Smooth muscle cell (in vitro differentiated cells): Measurements from ENCODE around the gene RNF224. TPM values are rescaled to one million over a fixed set of nuclear protein-coding genes. Genes with fewer than 3 reads are reported as not detected.

ENCODE experiments used
- DNase-seq: peaks from one replicate; lab custom pipeline; 2025; ENCODE audit not compliant: unreplicated experiment; lab: John Stamatoyannopoulos, UW
- H2AFZ ChIP-seq: fragments of 200-600 bp; sonication (generic); 2 replicates; pipeline ENCODE4 v1.6.0; 2016; ENCODE audit warnings: antibody characterized with exemption, low read depth, mild to moderate bottlenecking
- H3F3A ChIP-seq: fragments of 200-600 bp; sonication (generic); 2 replicates; pipeline ENCODE4 v1.6.0; 2017; ENCODE audit warnings: antibody characterized with exemption, low read depth
- H3K27ac ChIP-seq: fragments of 200-600 bp; sonication (generic); 2 replicates; pipeline ENCODE4 v1.5.1; 2016; ENCODE audit warnings: low read depth, mild to moderate bottlenecking
- H3K27me3 ChIP-seq: fragments of 200-600 bp; sonication (generic); 2 replicates; pipeline ENCODE4 v1.6.1; 2016; ENCODE audit warnings: low read depth, mild to moderate bottlenecking
- H3K36me3 ChIP-seq: fragments of 200-600 bp; sonication (generic); 2 replicates; pipeline ENCODE4 v1.5.1; 2016; ENCODE audit warnings: low read depth
- H3K4me1 ChIP-seq: fragments of 200-600 bp; sonication (generic); 2 replicates; pipeline ENCODE4 v1.5.1; 2016; ENCODE audit warnings: low read depth
- H3K4me2 ChIP-seq: fragments of 200-600 bp; sonication (generic); 2 replicates; pipeline ENCODE4 v1.6.0; 2016; ENCODE audit warnings: mild to moderate bottlenecking
- H3K4me3 ChIP-seq: fragments of 200-600 bp; sonication (generic); 2 replicates; pipeline ENCODE4 v1.5.1; 2016; ENCODE audit warnings: mild to moderate bottlenecking
- H3K79me2 ChIP-seq: fragments of 200-600 bp; sonication (generic); 2 replicates; pipeline ENCODE4 v1.6.0; 2016; ENCODE audit warnings: low read depth, mild to moderate bottlenecking
- H3K9ac ChIP-seq: fragments of 200-600 bp; sonication (generic); 2 replicates; pipeline ENCODE4 v1.6.0; 2016; ENCODE audit warnings: low read depth
- H3K9me3 ChIP-seq: fragments of 200-600 bp; sonication (generic); replicated peaks from 2 replicates; pipeline ENCODE4 v1.5.1; 2016; ENCODE audit warnings: low read depth
- H4K20me1 ChIP-seq: fragments of 200-600 bp; sonication (generic); 2 replicates; pipeline ENCODE4 v1.6.0; 2016; ENCODE audit warnings: low read depth
- WGBS: methylation state at CpG from one replicate; pipeline ENCODE4 v1.1.7; 2016; ENCODE audit warnings: low lambda C conversion rate; 5-methylcytosine and 5-hydroxymethylcytosine counted together
- polyA plus RNA-seq: library from polyadenylated mRNA; unstranded; fragments of >200 nt; fragmentation: Nextera tagmentation; extraction: Ambion mirVana; gene quantifications from 2 replicates; pipeline ENCODE4 v1.2.1, GENCODE V29; 2016
- total RNA-seq: library from RNA; depleted of rRNA; stranded (reverse); fragments of >200 nt; gene quantifications from 2 replicates; pipeline ENCODE4 v1.2.3, GENCODE V29; 2014
- TF ChIP-seq, protein P1 (sequence below): fragments of 200-600 bp; sonication (generic); IDR thresholded peaks from 2 replicates; pipeline ENCODE4 v1.5.1; 2017; ENCODE audit warnings: borderline replicate concordance, mild to moderate bottlenecking, antibody characterized with exemption; ENCODE audit not compliant: insufficient read depth, poor library complexity, severe bottlenecking

RNF224 gene
- total and polyA plus RNA-seq, 2 experiments from 2014 or later, result not detected

DNA sequence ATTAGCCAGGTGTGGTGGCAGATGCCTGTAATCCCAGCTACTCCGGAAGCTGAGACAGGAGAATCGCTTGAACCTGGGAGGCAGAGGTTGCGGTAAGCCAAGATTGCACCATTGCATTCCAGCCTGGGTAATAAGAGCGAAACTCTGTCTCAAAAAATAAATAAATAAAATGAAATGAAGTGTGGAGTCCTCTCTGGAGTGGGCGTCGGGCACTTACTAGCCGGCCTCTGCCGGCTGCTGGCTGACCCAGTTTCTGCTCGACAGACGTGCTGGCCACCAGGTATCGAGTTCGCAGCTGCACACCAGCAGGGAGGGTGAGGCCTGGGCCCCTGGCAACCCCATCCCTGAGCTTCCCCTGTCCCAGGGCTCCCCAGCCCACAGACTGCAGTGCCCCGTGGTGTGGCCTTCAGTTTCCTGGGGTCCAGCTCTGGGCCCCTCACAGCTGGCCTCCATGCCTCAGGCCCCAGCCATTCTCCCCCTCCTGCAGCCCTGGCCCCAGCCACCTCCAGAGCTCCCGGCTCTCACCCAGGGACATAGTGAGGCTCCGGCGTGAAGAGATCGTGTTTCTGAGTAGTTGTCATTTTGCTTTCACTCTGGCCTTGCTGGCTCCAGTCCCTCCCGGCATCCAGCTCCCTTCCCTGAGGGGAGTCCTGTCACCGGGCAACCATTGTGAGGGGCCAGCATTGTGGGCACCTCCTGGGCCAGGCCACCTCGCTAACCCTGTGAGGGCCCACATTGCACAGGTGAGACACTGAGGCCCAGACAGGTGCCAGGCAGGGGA, 20.0 kb downstream of the RNF224 start:
- Histone ChIP-seq H3K27ac (no peak overlapping the region), H2AFZ (no peak overlapping the region), H3F3A (peaks cover 13% of the 10 kb centered on the region), H4K20me1 (peaks cover 20% of the 10 kb centered on the region), H3K27me3 (no peaks in the 10 kb centered on the region), H3K9me3 (no peaks in the 10 kb centered on the region), H3K4me1 (peaks cover 2% of the 10 kb centered on the region), H3K79me2 (peaks cover 14% of the 10 kb centered on the region), H3K36me3 (no peaks in the 10 kb centered on the region), H3K4me3 (no peak overlapping the region), H3K4me2 (no peak overlapping the region), H3K9ac (no peak overlapping the region)
- WGBS, result 79% methylated on average over 20 of the region's 20 CpGs
- TF ChIP-seq, protein P1, sequence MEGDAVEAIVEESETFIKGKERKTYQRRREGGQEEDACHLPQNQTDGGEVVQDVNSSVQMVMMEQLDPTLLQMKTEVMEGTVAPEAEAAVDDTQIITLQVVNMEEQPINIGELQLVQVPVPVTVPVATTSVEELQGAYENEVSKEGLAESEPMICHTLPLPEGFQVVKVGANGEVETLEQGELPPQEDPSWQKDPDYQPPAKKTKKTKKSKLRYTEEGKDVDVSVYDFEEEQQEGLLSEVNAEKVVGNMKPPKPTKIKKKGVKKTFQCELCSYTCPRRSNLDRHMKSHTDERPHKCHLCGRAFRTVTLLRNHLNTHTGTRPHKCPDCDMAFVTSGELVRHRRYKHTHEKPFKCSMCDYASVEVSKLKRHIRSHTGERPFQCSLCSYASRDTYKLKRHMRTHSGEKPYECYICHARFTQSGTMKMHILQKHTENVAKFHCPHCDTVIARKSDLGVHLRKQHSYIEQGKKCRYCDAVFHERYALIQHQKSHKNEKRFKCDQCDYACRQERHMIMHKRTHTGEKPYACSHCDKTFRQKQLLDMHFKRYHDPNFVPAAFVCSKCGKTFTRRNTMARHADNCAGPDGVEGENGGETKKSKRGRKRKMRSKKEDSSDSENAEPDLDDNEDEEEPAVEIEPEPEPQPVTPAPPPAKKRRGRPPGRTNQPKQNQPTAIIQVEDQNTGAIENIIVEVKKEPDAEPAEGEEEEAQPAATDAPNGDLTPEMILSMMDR, result no peak
- DNase-seq, result no peak

DNA sequence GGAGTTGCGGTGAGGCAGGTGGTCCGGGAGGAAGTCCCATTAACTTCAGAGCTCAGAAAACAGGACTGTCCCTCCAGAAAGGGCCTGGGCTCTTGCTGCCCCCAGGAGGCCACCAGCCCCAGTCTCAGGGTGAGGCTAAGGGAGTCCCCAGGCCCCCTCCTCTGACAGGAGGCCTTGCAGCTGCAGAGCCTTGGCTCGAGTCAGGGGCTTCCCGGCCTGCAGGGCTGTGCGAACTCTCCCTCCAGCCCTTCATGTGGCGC, 20.5 kb downstream of the RNF224 start:
- Histone ChIP-seq H3K36me3 (no peaks in the 10 kb centered on the region), H3K27ac (no peak overlapping the region), H3K4me2 (no peak overlapping the region), H3K79me2 (peaks cover 9% of the 10 kb centered on the region), H3K4me3 (no peak overlapping the region), H4K20me1 (peaks cover 15% of the 10 kb centered on the region), H3K4me1 (no peaks in the 10 kb centered on the region), H3K27me3 (no peaks in the 10 kb centered on the region), H3K9me3 (no peaks in the 10 kb centered on the region), H3F3A (peaks cover 8% of the 10 kb centered on the region), H3K9ac (no peak overlapping the region), H2AFZ (no peak overlapping the region)
- TF ChIP-seq, protein P1, result no peak
- no peak for DNase-seq
- 94% methylated on average over 6 of the region's 6 CpGs for WGBS

DNA sequence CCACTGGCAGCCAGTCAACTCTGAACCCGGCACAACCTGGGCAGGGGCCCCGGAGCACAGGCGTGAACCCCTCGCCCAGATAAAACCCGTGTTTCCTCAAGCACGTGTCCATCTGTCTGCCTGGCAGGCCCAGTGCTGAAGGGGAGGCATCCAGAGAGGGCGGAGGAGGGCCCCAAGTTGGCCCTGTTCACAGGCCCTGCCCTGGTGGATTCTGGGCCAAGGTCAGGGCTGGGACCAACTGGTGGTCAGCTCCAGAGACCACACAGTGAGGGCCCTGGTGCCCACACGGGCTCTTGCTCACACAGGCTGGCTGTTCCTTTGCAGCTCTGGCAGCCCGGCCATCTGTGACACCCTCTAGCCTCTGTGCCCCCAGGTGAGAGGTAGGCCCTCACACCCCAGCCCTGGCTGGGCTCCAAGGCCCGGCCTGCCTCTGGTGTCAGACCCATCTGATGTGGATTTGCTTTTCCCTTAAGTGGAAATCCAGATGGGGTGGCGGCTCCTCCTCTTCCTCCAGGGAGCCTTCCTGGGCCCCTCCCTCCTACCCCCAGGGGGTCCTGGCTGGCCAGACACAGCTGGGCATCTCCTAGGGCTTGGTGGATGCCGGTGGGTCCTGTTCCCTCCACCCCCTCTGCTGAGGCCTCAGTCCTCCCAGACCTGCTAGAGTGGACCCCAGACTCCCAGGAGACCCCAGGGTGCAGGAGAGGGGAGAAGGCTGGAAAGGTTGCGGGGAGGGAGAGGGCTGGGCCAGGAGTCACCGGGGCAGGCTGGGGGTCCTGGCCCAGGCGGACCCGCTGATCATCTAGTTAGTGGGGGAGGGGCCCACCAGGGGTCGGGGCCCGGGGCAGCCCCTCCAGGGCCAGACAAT, 23.3 kb downstream of the RNF224 start:
- H3K4me2 ChIP-seq, result no peak overlapping the region
- no peaks in the 10 kb centered on the region for H3K36me3 ChIP-seq
- peaks cover 3% of the 10 kb centered on the region for H3K79me2 ChIP-seq
- no peak overlapping the region for H3K27ac ChIP-seq
- no peaks in the 10 kb centered on the region for H3F3A ChIP-seq
- no peaks in the 10 kb centered on the region for H3K9me3 ChIP-seq
- DNase-seq, result no peak
- H3K4me1 ChIP-seq, result peaks cover 9% of the 10 kb centered on the region
- 87% methylated on average over 14 of the region's 18 CpGs for WGBS
- no peak overlapping the region for H3K9ac ChIP-seq
- no peak overlapping the region for H2AFZ ChIP-seq
- no peaks in the 10 kb centered on the region for H3K27me3 ChIP-seq
- TF ChIP-seq, protein P1, result no peak
- H3K4me3 ChIP-seq, result no peak overlapping the region
- no peaks in the 10 kb centered on the region for H4K20me1 ChIP-seq
